HepG2 (cell line): ENCODE results near the gene CNTD1. TPM values are rescaled to one million over a fixed set of nuclear protein-coding genes. Genes with fewer than 3 reads are reported as not detected.

Source experiments
- ATAC-seq: fragments of 200-7000 bp; cut with Tn5 transposase; 3 replicates; pipeline ENCODE4 v1.9.1; 2020; ENCODE audit warnings: mild to moderate bottlenecking, moderate library complexity
- Bru-seq: library from RNA; stranded (reverse); fragments of 400-500 nt; gene quantifications from one replicate; lab custom pipeline; 2021; lab: Mats Ljungman, UMichigan
- BruChase-seq, 2 experiments: library from RNA; stranded (reverse); fragments of 400-500 nt; gene quantifications; one replicate each; lab custom pipeline; 2021; lab: Mats Ljungman, UMichigan
- BruUV-seq: library from RNA; stranded (reverse); fragments of 400-500 nt; replicated peaks from 2 replicates; lab custom pipeline; 2021; lab: Mats Ljungman, UMichigan
- CTCF ChIA-PET: fragments of 300-600 bp; formaldehyde crosslinking; extraction: SDS; loops from one replicate; lab custom pipeline; 2021; ENCODE audit warnings: low total read pairs, inconsistent platforms, low intra/inter-chr PET ratio; lab: Yijun Ruan, JAX
- POLR2A ChIA-PET: fragments of 350-600 bp; sonication (Branson Sonifier 250); formaldehyde crosslinking; loops from one replicate; lab custom pipeline; 2020; ENCODE audit warnings: antibody characterized with exemption, inconsistent platforms; lab: Yijun Ruan, JAX
- DNase-seq: peaks from one replicate; pipeline ENCODE4 v3.0.0-alpha.2; 2015; ENCODE audit warnings: low spot score
- FAIRE-seq: peaks from 3 replicates; lab custom pipeline; 2011; peaks lifted over from hg19 to GRCh38; lab: Jason Lieb, UNC
- H2AFZ ChIP-seq: one replicate; pipeline ENCODE4 v1.6.1; 2011; ENCODE audit warnings: low read length, inconsistent platforms
- H3K27ac ChIP-seq: fragments of 300-600 bp; 3 replicates; pipeline ENCODE4 v1.8.0; 2011; ENCODE audit warnings: mixed run types, mild to moderate bottlenecking, mixed read lengths, low read length, inconsistent platforms; ENCODE audit not compliant: insufficient read depth; ENCODE audit errors: extremely low read length
- H3K27me3 ChIP-seq, 2 experiments: fragments of 200-600 bp in 1 of 2; 2 replicates in 1 of 2; 3 replicates in 1 of 2; pipeline versions ENCODE4 v1.6.0 to v1.8.0; 2011; ENCODE audit warnings: low read length in 2 of 2, mild to moderate bottlenecking in 2 of 2, moderate library complexity in 2 of 2, inconsistent platforms in 1 of 2; ENCODE audit not compliant: insufficient read depth in 2 of 2, control insufficient read depth in 1 of 2
- H3K36me3 ChIP-seq, 2 experiments: fragments of 200-600 bp in 1 of 2; replicated peaks in 1 of 2; 2 replicates in 1 of 2; 3 replicates in 1 of 2; pipeline versions ENCODE4 v1.5.1 to v1.8.0; 2011; ENCODE audit warnings: low read length in 2 of 2, inconsistent platforms in 1 of 2; ENCODE audit not compliant: insufficient read depth in 2 of 2, control insufficient read depth in 1 of 2
- H3K4me1 ChIP-seq: 2 replicates; pipeline ENCODE4 v1.5.1; 2012; ENCODE audit warnings: low read length, inconsistent platforms; ENCODE audit not compliant: insufficient read depth
- H3K4me2 ChIP-seq: 2 replicates; pipeline ENCODE4 v1.6.0; 2011; ENCODE audit warnings: low read depth, low read length, inconsistent platforms
- H3K4me3 ChIP-seq, 3 experiments: fragments of 200-600 bp in 1 of 3; sonication (generic), shearing (Covaris generic) in 1 of 3; replicated peaks in 1 of 3; 2 replicates each; pipeline ENCODE4 v1.5.1; 2011 to 2016; ENCODE audit warnings: low read length in 3 of 3, inconsistent platforms in 2 of 3, low read depth in 2 of 3, mild to moderate bottlenecking in 2 of 3, control low read depth in 1 of 3, mixed read lengths in 1 of 3; ENCODE audit not compliant: insufficient read depth in 1 of 3
- H3K79me2 ChIP-seq: one replicate; pipeline ENCODE4 v1.6.1; 2011; ENCODE audit warnings: low read length, inconsistent platforms; ENCODE audit not compliant: insufficient read depth
- H3K9ac ChIP-seq: 2 replicates; pipeline ENCODE4 v1.6.0; 2011; ENCODE audit warnings: mild to moderate bottlenecking, low read depth, low read length, inconsistent platforms; ENCODE audit not compliant: insufficient read depth
- H3K9me3 ChIP-seq: 2 replicates; pipeline ENCODE4 v1.5.1; 2012; ENCODE audit warnings: mild to moderate bottlenecking, low read length
- H4K20me1 ChIP-seq: 2 replicates; pipeline ENCODE4 v1.6.0; 2011; ENCODE audit warnings: inconsistent platforms, mild to moderate bottlenecking, low read length, moderate library complexity; ENCODE audit not compliant: insufficient read depth
- ERF ChIP-seq: IDR thresholded peaks from 2 replicates; pipeline ENCODE4 v1.6.1; 2018; ENCODE audit warnings: missing biosample characterization, missing genetic modification reagents
- EZH2 ChIP-seq: conservative IDR thresholded peaks from 2 replicates; pipeline ENCODE4 v1.6.1; 2012; ENCODE audit warnings: mild to moderate bottlenecking, low read depth, low read length, moderate library complexity
- MAF1 ChIP-seq: sonication (generic); formaldehyde crosslinking; IDR thresholded peaks from 2 replicates; pipeline ENCODE4 v1.5.0; 2020; ENCODE audit warnings: missing genetic modification reagents, borderline replicate concordance
- MEF2D ChIP-seq: sonication (generic); formaldehyde crosslinking; IDR thresholded peaks from 2 replicates; pipeline ENCODE4 v1.5.1; 2020; ENCODE audit warnings: mild to moderate bottlenecking, missing genetic modification reagents
- REL ChIP-seq: sonication (generic); formaldehyde crosslinking; conservative IDR thresholded peaks from 2 replicates; pipeline ENCODE4 v1.8.0; 2022; ENCODE audit warnings: mild to moderate bottlenecking, missing genetic modification reagents, moderate library complexity
- XBP1 ChIP-seq: sonication (generic); formaldehyde crosslinking; IDR thresholded peaks from 2 replicates; pipeline ENCODE4 v1.5.0; 2020; ENCODE audit warnings: missing genetic modification reagents
- WGBS: methylation state at CpG from one replicate; pipeline ENCODE4 v1.1.6; 2017; ENCODE audit warnings: low lambda C conversion rate; 5-methylcytosine and 5-hydroxymethylcytosine counted together
- in situ Hi-C: cut with HindIII; loops from 2 replicates; pipeline ENCODE4 v1.10.0; 2017; ENCODE audit warnings: low pct_unique_long_range_greater_than_20kb; ENCODE audit not compliant: extremely low pct_ligation_motif_present
- intact Hi-C: fragments of 100-400 bp; cut with micrococcal nuclease; formaldehyde crosslinking; loops from one replicate; pipeline ENCODE4 v1.10.0; 2022; ENCODE audit not compliant: unreplicated experiment
- long read RNA-seq, 2 experiments: library from RNA in 1 of 2; library from polyadenylated mRNA in 1 of 2; stranded (forward) in 1 of 2; unstranded in 1 of 2; transcript quantifications; one replicate each; pipeline ENCODE4 v2.0.0, GENCODE V29; 2019 to 2022
- polyA minus RNA-seq, 3 experiments: library from RNA; depleted of rRNA, polyadenylated mRNA; stranded (reverse); fragments of >200 nt; gene quantifications; 2 replicates each; pipeline ENCODE4 v1.2.3, GENCODE V29; 2011; ENCODE audit warnings: low replicate concordance in 1 of 3
- polyA plus RNA-seq, 8 experiments: library from polyadenylated mRNA; depleted of rRNA in 3 of 8; stranded (reverse) in 7 of 8; unstranded in 1 of 8; fragments of >200 nt; fragmentation: Illumina TruSeq in 4 of 8; extraction: Trizol in 4 of 8; gene quantifications; 2 replicates each; pipeline versions ENCODE4 v1.2.1 to v1.2.3, GENCODE V29; 2011 to 2016; ENCODE audit warnings: low read depth in 4 of 8, missing spikeins in 1 of 8, mixed read lengths in 1 of 8; ENCODE audit not compliant: insufficient read depth in 1 of 8
- total RNA-seq, 5 experiments: library from RNA; depleted of rRNA; stranded (reverse); fragments of >200 nt; fragmentation: Illumina TruSeq; extraction: Trizol; gene quantifications; 2 replicates each; pipeline ENCODE4 v1.2.3, GENCODE V29; 2016; ENCODE audit warnings: low read depth in 1 of 5
- TF ChIP-seq, protein P1 (sequence below): sonication (generic); formaldehyde crosslinking; IDR thresholded peaks from 2 replicates; pipeline ENCODE4 v1.4.0; 2020; ENCODE audit warnings: mild to moderate bottlenecking, low read depth, missing genetic modification reagents
- TF ChIP-seq, protein P2 (sequence below): sonication (generic); formaldehyde crosslinking; IDR thresholded peaks from 2 replicates; pipeline ENCODE4 v1.9.0; 2021; ENCODE audit warnings: mild to moderate bottlenecking, missing genetic modification reagents

Gene CNTD1, protein sequence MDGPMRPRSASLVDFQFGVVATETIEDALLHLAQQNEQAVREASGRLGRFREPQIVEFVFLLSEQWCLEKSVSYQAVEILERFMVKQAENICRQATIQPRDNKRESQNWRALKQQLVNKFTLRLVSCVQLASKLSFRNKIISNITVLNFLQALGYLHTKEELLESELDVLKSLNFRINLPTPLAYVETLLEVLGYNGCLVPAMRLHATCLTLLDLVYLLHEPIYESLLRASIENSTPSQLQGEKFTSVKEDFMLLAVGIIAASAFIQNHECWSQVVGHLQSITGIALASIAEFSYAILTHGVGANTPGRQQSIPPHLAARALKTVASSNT
- total RNA-seq (2016; rRNA removed; fragmentation: Illumina TruSeq; extraction: Trizol), result 0.11 TPM in 1 of 2 replicates, not detected in the other
- total RNA-seq (2016; cell fraction: cytosol; rRNA removed; fragmentation: Illumina TruSeq; extraction: Trizol; ENCODE audit: low read depth), result not detected in 2 replicates
- total RNA-seq (2016; cell fraction: insoluble cytoplasmic fraction; rRNA removed; fragmentation: Illumina TruSeq; extraction: Trizol), result 0.26 and 0.45 TPM in 2 replicates
- not detected in 2 replicates for total RNA-seq (2016; cell fraction: membrane; rRNA removed; fragmentation: Illumina TruSeq; extraction: Trizol)
- total RNA-seq (2016; cell fraction: nucleus; rRNA removed; fragmentation: Illumina TruSeq; extraction: Trizol), result 0.25 TPM in 1 of 2 replicates, not detected in the other
- 0.15 and 0.34 TPM in 2 replicates for polyA plus RNA-seq (2011; rRNA removed)
- 0.16 and 0.17 TPM in 2 replicates for polyA plus RNA-seq (2011; cell fraction: cytosol; rRNA removed)
- polyA plus RNA-seq (2011; cell fraction: nucleus; rRNA removed), result 0.17 TPM in 1 of 2 replicates, not detected in the other
- 1.8 TPM in 2 replicates for polyA plus RNA-seq (2012)
- 0.11 TPM in 1 of 2 replicates, not detected in the other for polyA plus RNA-seq (2016; cell fraction: cytosol; fragmentation: Illumina TruSeq; extraction: Trizol; ENCODE audit: low read depth)
- 0.11 and 0.36 TPM in 2 replicates for polyA plus RNA-seq (2016; cell fraction: insoluble cytoplasmic fraction; fragmentation: Illumina TruSeq; extraction: Trizol; ENCODE audit: low read depth)
- polyA plus RNA-seq (2016; cell fraction: membrane; fragmentation: Illumina TruSeq; extraction: Trizol; ENCODE audit: low read depth), result 0.15 and 0.41 TPM in 2 replicates
- 0.77 TPM in 1 of 2 replicates, not detected in the other for polyA plus RNA-seq (2016; cell fraction: nucleus; fragmentation: Illumina TruSeq; extraction: Trizol; ENCODE audit: insufficient read depth, low read depth)
- not detected in 2 replicates for polyA minus RNA-seq (2011; rRNA and poly(A)+ RNA removed; ENCODE audit: low replicate concordance)
- not detected in 2 replicates for polyA minus RNA-seq (2011; cell fraction: cytosol; rRNA and poly(A)+ RNA removed)
- polyA minus RNA-seq (2011; cell fraction: nucleus; rRNA and poly(A)+ RNA removed), result 0.25 TPM in 1 of 2 replicates, not detected in the other
- percentile 12 among the genes with signal in this experiment for Bru-seq, nascent RNA
- percentile 25 among the genes with signal in this experiment for BruChase-seq, experiment 1, labeled RNA remaining after a 6-hour chase
- BruChase-seq, experiment 2, labeled RNA remaining after a 2-hour chase, result percentile 11 among the genes with signal in this experiment
- long read RNA-seq, experiment 1, result 0 reads
- long read RNA-seq, experiment 2, result 0 reads

DNA sequence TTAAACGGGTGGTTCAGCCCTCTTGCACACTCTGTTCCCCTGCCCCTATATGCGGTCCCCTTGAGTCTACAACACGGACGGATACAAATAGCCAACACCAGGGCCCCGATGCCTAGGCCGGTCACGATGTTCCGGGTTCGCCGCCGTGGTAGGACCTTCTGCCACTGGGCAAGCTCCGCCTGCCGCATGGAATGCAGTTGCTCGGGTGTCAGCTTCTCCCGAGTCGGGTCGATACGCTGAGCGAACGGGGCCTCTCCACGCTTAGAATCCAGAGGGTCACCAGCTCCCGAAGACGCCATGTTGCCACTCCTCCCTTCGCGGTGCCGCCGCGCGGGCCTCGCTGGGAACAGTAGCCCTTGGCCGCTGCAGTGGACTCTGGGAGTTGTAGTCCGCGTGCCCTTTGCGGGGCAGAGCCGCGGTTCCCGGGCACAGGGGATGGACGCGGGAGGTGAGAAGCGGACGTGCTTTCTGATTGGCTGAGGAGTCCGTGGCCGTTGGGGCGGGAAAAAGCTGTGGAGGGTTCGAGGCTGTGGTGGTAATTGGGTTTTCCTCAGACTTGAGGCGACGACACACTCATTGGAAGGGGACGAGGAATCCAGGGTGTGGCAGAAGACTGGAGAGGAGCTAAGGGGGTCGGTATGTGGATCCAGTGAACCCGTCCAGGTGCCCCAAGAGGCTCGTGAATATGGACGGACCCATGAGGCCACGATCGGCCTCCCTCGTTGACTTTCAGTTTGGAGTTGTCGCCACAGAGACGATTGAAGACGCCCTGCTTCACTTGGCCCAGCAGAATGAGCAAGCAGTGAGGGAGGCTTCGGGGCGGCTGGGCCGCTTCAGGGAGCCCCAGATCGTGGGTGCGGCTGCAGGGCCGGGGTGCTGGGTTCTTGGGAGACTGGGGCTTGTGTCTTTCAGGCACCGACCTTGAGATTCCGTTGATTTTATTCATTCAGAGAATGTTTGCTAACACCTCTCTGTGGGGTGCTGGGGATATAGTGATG is at the start of gene CNTD1, which contains the start of gene COA3:
Gene CNTD1, plus strand, starts transcription at position 479 of the 998 bp plus-strand sequence. Its CDS starts 207 bp downstream, at position 686.
Gene COA3, minus strand, starts transcription at position 322 of the 998 bp plus-strand sequence. Its CDS starts 23 bp downstream, at position 299.
- Histone ChIP-seq H4K20me1 (no peaks in the 10 kb centered on the region), H3K9me3 (no peaks in the 10 kb centered on the region), H3K4me2 (peak within 1 kb of the TSS; percentile 100), H3K4me3 (peak within 1 kb of the TSS; percentile 88 to 94 (median 94)), H3K9ac (peak within 1 kb of the TSS; percentile 94), H3K27ac (peak within 1 kb of the TSS; percentile 88), H2AFZ (peak within 1 kb of the TSS; percentile 13), H3K79me2 (peaks cover 19% of the 10 kb centered on the region), H3K27me3 (no peaks in the 10 kb centered on the region; a peak in 2 of 5 replicates), H3K4me1 (peaks cover 58% of the 10 kb centered on the region), H3K36me3 (peaks cover 0 to 2% of the 10 kb centered on the region in 2 experiments; a peak in 3 of 5 replicates)
- 35% methylated on average over 51 of the region's 66 CpGs for WGBS
- DNase-seq, result peak; percentile 88
- ATAC-seq, result peak; percentile 89
- in situ Hi-C loops (no loop called here), intact Hi-C loops (loop anchor here (2.0 kb wide), 1 partner anchor 26 kb away; the partner anchor contains the start of gene BECN1)
- BruUV-seq, result no TSS peak
- ChIA-PET POLR2A (interaction anchor here (0.6 to 12.5 kb wide), 31 partner anchors 9 to 517 kb away, joined by 3 to 278 read pairs (median 5); partner anchors contain the start of genes BECN1, PLEKHH3, PSMC3IP and PSME3), CTCF (no interaction called here)
- FAIRE-seq, result peak; percentile 28
- TF ChIP-seq EZH2 (no peak), ERF (CRISPR knock-in tag) (peak; percentile 96), XBP1 (CRISPR knock-in tag) (no peak), MEF2D (peak; percentile 90), REL (CRISPR knock-in tag) (peak; percentile 81; the same call in 1 of the 2 replicates), MAF1 (CRISPR knock-in tag) (0 out of 2 replicates have a peak, but pooled peaks have one; percentile 48)
- TF ChIP-seq, protein P1, sequence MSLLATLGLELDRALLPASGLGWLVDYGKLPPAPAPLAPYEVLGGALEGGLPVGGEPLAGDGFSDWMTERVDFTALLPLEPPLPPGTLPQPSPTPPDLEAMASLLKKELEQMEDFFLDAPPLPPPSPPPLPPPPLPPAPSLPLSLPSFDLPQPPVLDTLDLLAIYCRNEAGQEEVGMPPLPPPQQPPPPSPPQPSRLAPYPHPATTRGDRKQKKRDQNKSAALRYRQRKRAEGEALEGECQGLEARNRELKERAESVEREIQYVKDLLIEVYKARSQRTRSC (CRISPR knock-in tag), result 0 out of 2 replicates have a peak, but pooled peaks have one; percentile 28
- TF ChIP-seq, protein P2, sequence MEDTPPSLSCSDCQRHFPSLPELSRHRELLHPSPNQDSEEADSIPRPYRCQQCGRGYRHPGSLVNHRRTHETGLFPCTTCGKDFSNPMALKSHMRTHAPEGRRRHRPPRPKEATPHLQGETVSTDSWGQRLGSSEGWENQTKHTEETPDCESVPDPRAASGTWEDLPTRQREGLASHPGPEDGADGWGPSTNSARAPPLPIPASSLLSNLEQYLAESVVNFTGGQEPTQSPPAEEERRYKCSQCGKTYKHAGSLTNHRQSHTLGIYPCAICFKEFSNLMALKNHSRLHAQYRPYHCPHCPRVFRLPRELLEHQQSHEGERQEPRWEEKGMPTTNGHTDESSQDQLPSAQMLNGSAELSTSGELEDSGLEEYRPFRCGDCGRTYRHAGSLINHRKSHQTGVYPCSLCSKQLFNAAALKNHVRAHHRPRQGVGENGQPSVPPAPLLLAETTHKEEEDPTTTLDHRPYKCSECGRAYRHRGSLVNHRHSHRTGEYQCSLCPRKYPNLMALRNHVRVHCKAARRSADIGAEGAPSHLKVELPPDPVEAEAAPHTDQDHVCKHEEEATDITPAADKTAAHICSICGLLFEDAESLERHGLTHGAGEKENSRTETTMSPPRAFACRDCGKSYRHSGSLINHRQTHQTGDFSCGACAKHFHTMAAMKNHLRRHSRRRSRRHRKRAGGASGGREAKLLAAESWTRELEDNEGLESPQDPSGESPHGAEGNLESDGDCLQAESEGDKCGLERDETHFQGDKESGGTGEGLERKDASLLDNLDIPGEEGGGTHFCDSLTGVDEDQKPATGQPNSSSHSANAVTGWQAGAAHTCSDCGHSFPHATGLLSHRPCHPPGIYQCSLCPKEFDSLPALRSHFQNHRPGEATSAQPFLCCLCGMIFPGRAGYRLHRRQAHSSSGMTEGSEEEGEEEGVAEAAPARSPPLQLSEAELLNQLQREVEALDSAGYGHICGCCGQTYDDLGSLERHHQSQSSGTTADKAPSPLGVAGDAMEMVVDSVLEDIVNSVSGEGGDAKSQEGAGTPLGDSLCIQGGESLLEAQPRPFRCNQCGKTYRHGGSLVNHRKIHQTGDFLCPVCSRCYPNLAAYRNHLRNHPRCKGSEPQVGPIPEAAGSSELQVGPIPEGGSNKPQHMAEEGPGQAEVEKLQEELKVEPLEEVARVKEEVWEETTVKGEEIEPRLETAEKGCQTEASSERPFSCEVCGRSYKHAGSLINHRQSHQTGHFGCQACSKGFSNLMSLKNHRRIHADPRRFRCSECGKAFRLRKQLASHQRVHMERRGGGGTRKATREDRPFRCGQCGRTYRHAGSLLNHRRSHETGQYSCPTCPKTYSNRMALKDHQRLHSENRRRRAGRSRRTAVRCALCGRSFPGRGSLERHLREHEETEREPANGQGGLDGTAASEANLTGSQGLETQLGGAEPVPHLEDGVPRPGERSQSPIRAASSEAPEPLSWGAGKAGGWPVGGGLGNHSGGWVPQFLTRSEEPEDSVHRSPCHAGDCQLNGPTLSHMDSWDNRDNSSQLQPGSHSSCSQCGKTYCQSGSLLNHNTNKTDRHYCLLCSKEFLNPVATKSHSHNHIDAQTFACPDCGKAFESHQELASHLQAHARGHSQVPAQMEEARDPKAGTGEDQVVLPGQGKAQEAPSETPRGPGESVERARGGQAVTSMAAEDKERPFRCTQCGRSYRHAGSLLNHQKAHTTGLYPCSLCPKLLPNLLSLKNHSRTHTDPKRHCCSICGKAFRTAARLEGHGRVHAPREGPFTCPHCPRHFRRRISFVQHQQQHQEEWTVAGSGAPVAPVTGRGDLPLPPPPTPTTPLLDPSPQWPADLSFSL, result no peak
